Esophagus mucosa (tissue), 1 donor: ENCODE results near the gene RGS1. TPM values are rescaled to one million over a fixed set of nuclear protein-coding genes. Genes with fewer than 3 reads are reported as not detected.

Experiments
- ATAC-seq: fragments of 200-7000 bp; cut with Tn5 transposase; one replicate; pipeline ENCODE4 v1.9.1; 2020
- total RNA-seq: library from RNA; stranded (reverse); gene quantifications from one replicate; pipeline ENCODE4 v1.2.4, GENCODE V29; 2023
- donor health status: DM: yes; HTN: yes; CAD: no.

RGS1 gene
- total RNA-seq, 1 donor from 2014 or later: 1.7 TPM

DNA sequence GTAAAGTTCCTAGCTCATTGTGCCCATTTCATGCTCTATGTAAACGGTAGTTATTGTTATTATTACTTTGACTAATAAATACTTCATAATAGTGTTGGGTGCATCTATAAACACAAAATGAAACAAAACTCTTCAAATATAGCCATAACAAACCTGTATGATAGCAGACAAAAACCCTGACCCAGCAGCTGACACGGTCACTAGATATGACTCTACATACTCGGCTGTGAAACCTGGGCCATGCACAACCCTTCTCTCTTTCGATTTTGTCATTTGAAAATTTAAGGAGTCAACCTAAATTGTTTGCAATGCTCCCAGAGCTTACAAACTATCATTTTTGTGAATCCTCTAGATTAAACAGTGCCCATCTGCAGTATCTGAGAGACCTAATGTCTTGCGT is 52.3 kb downstream of the RGS1 start:
- ATAC-seq: no peak

DNA sequence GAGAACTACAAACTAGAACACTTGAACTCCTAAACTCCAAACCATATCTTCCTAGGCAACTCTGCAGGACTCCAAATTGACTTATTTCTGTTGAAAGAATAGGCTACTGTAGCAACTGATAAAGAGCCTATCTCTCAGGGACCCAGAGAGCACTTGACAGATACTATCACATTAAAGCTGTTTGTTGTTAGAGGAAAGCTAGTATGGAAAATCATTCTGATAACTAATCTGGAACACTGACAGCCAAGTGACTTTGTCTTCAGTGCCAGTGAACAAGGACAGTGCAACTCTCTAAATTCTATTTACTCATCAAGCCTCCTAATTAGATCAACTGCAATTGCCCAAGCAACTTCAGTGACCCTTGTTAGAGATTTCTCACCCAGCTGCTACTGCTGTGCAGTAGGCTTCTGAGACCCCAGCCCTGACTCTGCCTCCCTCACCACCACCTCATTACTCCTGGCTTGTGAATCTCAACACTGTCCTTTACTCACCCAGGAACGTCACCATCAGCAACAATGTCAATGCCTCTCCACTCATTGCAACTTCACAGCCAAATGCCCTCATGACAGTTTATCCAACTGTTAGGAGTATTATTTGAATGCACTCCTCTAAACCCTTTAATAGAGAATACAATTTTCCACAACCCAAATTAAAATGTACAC is 53.0 kb downstream of the RGS1 start:
- ATAC-seq: no peak

DNA sequence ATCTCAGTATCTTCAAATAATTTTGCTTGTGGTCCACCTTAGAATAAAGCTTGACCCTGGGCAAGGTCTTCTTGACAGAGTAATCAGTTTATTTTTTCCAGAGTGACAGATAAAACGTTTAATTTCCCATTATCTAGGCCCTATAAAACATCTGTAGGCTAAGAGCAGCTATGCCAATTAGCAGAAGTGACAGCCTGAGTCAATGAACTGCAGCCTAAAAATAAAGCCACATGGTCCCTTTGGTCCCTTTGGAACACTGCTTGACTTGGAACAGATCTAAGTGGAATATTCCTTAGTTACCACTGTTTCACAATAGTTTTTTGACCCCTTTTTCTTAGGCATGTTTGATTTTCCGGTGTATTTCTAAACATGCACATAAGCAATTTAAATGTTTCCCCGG is 54.0 kb downstream of the RGS1 start:
- ATAC-seq: no peak

Other genes starting within 250 kb of the RGS1 start
- not detected for gene RGS13, start 60.4 kb downstream of the RGS1 start, total RNA-seq
- gene RGS2, start 233.3 kb downstream of the RGS1 start, total RNA-seq: 10.8 TPM